Prostate gland (tissue), 2 donors: ENCODE measurements around the gene POU3F1.

Experiments
- CTCF ChIP-seq, 4 experiments: fragments of 200-600 bp in 2 of 4; fragments of 450-650 bp in 2 of 4; sonication (generic) in 2 of 4; IDR thresholded peaks; 1 replicate in 3 of 4; 2 replicates in 1 of 4; pipeline ENCODE4 v1.5.1; 2016 to 2019; ENCODE audit warnings: antibody characterized with exemption in 4 of 4, mild to moderate bottlenecking in 2 of 4, moderate library complexity in 2 of 4
- POLR2A ChIP-seq: fragments of 450-650 bp; IDR thresholded peaks from one replicate; pipeline ENCODE4 v1.6.1; 2016; ENCODE audit warnings: antibody characterized with exemption, mild to moderate bottlenecking
- POLR2AphosphoS5 ChIP-seq: sonication (generic); formaldehyde crosslinking; IDR thresholded peaks from one replicate; pipeline ENCODE4 v1.6.1; 2017; ENCODE audit warnings: antibody characterized with exemption

- TF ChIP-seq POLR2AphosphoS5 = no peak
- TF ChIP-seq CTCF (IDR thresholded peaks at IDR 0.05) = no peak
- TF ChIP-seq POLR2A = no peak
Measured at GRCh38 chr1:38068980-38069340, 22.4 kb upstream of the POU3F1 start.
